GM10266 (cell line): ENCODE measurements around the gene STN1.

ENCODE experiments used
- DNase-seq: peaks from one replicate; pipeline ENCODE4 v3.0.0; 2012; ENCODE audit errors: extremely low spot score
- TF ChIP-seq, protein P1 (sequence below): IDR thresholded peaks from 2 replicates; pipeline ENCODE4 v1.5.1; 2012; ENCODE audit warnings: mild to moderate bottlenecking, low read depth; ENCODE audit not compliant: control insufficient read depth, insufficient read depth; ENCODE audit errors: missing control alignments

The STN1 gene

GRCh38 chr10:103889121-103889720 lies 28.8 kb downstream of the STN1 start:
- no peak for DNase-seq
- TF ChIP-seq, protein P1, sequence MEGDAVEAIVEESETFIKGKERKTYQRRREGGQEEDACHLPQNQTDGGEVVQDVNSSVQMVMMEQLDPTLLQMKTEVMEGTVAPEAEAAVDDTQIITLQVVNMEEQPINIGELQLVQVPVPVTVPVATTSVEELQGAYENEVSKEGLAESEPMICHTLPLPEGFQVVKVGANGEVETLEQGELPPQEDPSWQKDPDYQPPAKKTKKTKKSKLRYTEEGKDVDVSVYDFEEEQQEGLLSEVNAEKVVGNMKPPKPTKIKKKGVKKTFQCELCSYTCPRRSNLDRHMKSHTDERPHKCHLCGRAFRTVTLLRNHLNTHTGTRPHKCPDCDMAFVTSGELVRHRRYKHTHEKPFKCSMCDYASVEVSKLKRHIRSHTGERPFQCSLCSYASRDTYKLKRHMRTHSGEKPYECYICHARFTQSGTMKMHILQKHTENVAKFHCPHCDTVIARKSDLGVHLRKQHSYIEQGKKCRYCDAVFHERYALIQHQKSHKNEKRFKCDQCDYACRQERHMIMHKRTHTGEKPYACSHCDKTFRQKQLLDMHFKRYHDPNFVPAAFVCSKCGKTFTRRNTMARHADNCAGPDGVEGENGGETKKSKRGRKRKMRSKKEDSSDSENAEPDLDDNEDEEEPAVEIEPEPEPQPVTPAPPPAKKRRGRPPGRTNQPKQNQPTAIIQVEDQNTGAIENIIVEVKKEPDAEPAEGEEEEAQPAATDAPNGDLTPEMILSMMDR = no peak

- TF ChIP-seq, protein P1 = peak; percentile 73
- peak; percentile 52 for DNase-seq
These were observed 29.7 kb downstream of the STN1 start for GRCh38 chr10:103888113-103888841.

- TF ChIP-seq, protein P1 = no peak
- no peak for DNase-seq
These were observed 32.4 kb downstream of the STN1 start for GRCh38 chr10:103885617-103886016.

GRCh38 chr10:103884681-103885139 lies 33.3 kb downstream of the STN1 start:
- TF ChIP-seq, protein P1 = peak; percentile 78
- peak; percentile 47 for DNase-seq

- TF ChIP-seq, protein P1 = no peak
- no peak for DNase-seq
These were observed 35.5 kb downstream of the STN1 start for GRCh38 chr10:103882285-103883007.

DNA sequence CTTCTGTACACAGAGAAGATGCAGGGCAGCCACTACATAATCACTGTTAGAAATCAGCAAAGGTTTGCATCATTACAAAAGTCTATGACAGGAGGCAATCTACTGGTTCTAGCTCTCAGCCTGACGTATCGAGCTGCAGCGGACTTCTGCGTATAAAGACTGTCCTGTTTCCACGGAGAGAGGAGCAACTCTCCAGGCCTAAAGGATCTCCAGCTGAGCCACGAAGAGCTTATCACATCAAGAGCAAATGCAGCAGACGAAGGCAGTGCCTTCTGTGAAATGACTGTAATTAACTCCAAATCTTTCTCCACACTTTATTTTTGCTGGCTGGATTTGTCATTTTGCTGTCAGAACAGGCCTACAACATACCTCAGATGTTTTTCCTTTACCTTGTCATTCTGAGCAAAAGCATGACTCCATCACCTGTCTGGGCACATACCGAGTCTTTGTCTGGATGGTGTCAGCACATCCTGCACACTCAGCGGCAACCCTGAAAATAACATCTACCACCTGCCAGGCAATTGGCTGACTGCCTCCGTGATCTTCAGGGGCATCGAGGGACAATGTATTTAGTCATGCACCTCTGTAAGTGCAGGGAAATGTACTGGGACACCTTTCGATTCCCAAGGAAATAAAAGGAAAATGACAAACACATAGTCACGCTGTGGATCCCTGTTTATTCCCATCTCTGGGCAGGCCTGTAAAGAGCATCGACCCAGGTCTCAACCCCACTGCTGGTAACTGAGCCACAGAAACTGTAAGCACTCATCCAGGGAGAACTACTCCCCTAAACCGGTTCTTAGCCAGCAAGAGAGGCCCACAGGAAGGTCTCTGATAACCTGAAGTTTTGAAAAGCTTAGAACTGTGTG lies 36.3 kb downstream of the STN1 start:
- DNase-seq = no peak
- TF ChIP-seq, protein P1 = no peak
